Endodermal cell (in vitro differentiated cells): ENCODE results near the gene CRB2. TPM values are rescaled to one million over a fixed set of nuclear protein-coding genes. Genes with fewer than 3 reads are reported as not detected.

Source experiments
- DNase-seq: peaks from one replicate; pipeline ENCODE4 v3.0.0-alpha.2; 2017
- H3K27ac ChIP-seq: 2 replicates; pipeline ENCODE4 v1.5.1; 2013; ENCODE audit warnings: mild to moderate bottlenecking, low read depth, low read length, moderate library complexity
- H3K27me3 ChIP-seq: 2 replicates; pipeline ENCODE4 v1.6.1; 2013; ENCODE audit warnings: mild to moderate bottlenecking, low read length, moderate library complexity; ENCODE audit not compliant: insufficient read depth, control insufficient read depth, poor library complexity, severe bottlenecking
- H3K36me3 ChIP-seq: 2 replicates; pipeline ENCODE4 v1.7.0; 2013; ENCODE audit warnings: mild to moderate bottlenecking, low read length, moderate library complexity; ENCODE audit not compliant: control insufficient read depth, insufficient read depth
- H3K4me1 ChIP-seq: one replicate; pipeline ENCODE4 v1.7.0; 2013; ENCODE audit warnings: low read length; ENCODE audit not compliant: control insufficient read depth, insufficient read depth
- H3K4me3 ChIP-seq: 2 replicates; pipeline ENCODE4 v1.5.1; 2013; ENCODE audit warnings: mild to moderate bottlenecking, low read length, moderate library complexity
- H3K9ac ChIP-seq: 2 replicates; pipeline ENCODE4 v1.6.1; 2013; ENCODE audit warnings: mild to moderate bottlenecking, low read length, moderate library complexity; ENCODE audit not compliant: poor library complexity, severe bottlenecking; ENCODE audit errors: extremely low read depth
- H3K9me3 ChIP-seq: 2 replicates; pipeline ENCODE4 v1.6.1; 2013; ENCODE audit warnings: mild to moderate bottlenecking, low read length, moderate library complexity; ENCODE audit not compliant: control insufficient read depth
- H3K27ac Mint-ChIP-seq: 2 replicates; pipeline ENCODE4 v1.8.0; 2020; ENCODE audit warnings: mixed read lengths
- H3K27me3 Mint-ChIP-seq: 2 replicates; pipeline ENCODE4 v1.8.0; 2021; ENCODE audit warnings: mild to moderate bottlenecking, mixed read lengths; ENCODE audit not compliant: insufficient read depth
- H3K36me3 Mint-ChIP-seq: 2 replicates; pipeline ENCODE4 v1.8.0; 2020; ENCODE audit warnings: low read depth, mixed read lengths
- H3K4me1 Mint-ChIP-seq: 2 replicates; pipeline ENCODE4 v1.8.0; 2020; ENCODE audit warnings: mixed read lengths
- H3K4me3 Mint-ChIP-seq: 2 replicates; pipeline ENCODE4 v1.8.0; 2020; ENCODE audit warnings: mild to moderate bottlenecking, moderate library complexity, mixed read lengths
- H3K9me3 Mint-ChIP-seq: 2 replicates; pipeline ENCODE4 v1.8.0; 2020; ENCODE audit warnings: mild to moderate bottlenecking, mixed read lengths
- WGBS, 2 experiments: methylation state at CpG; one replicate each; pipeline versions ENCODE4 v1.1.5 to v1.1.7; 2013; ENCODE audit warnings: missing lambda C conversion rate in 2 of 2, mixed read lengths in 1 of 2; ENCODE audit not compliant: insufficient coverage in 1 of 2, insufficient read length in 1 of 2; 5-methylcytosine and 5-hydroxymethylcytosine counted together
- total RNA-seq, 2 donors: library from RNA; stranded (reverse); fragmentation: NEBNext Ultra II Directional in 1 of 2; extraction: Animal tissue kit (Norgen Biotek cat#: 25700) in 1 of 2; gene quantifications; 2 replicates in 1 of 2; 3 replicates in 1 of 2; pipeline ENCODE4 v1.2.1, GENCODE V29; 2021
- TF ChIP-seq, protein P1 (sequence below): fragments of 200-600 bp; sonication (generic); conservative IDR thresholded peaks from 2 replicates; pipeline ENCODE4 v1.5.0; 2021; ENCODE audit warnings: antibody characterized with exemption, mild to moderate bottlenecking

Gene CRB2
- total RNA-seq, 2 donors from 2014 or later = 0.75 to 2.0 TPM

DNA sequence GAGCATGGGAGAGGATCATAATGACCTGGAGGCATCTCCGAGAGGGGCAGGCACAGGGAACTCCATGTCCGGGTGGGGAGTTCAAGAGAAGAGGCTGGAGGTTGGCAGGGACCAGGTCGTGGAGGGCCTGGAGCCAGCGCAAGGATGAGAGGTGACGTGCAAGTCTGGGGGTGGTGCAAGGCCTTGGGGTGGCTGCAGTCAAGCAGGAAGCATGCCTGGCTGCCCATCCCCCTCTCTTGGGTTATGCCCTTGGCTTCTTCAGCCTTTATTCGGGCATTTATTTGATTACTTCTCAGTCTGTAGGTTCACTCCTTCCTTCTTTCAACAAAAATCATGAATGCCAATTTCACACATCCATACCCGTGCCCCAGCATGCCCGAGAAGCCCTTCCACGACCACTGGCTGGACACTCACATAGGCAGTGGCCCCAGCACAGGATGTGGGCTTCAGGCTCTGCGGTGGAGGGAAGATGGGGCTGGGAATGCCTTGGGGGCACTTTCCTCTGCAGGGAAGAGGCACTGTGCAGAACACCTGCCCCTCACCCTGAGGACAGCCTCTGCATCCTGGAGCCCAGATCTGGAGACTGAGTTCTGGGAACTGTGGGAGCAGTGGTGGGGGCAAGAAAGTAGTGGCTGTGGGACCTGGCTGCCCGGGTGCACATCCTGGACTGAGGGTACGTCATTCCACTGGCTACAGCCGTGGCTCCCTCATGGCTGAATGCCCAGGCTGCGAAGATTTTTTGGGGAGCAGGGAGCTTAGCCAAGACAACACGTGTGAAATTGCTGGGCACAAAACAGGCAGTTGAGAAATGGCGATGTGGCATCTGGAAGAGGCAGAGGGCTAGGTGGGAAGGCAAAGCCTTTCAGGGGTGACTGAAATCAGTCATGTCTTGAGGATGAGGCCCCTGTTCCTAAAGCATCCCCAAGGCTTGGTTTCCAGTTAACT is 38.6 kb downstream of the CRB2 start:
- Histone ChIP-seq H3K4me3 (no peak overlapping the region), H3K27ac (no peak overlapping the region), H3K36me3 (no peaks in the 10 kb centered on the region), H3K27me3 (no peaks in the 10 kb centered on the region), H3K4me1 (no peaks in the 10 kb centered on the region), H3K9ac (no peak overlapping the region), H3K9me3 (peaks cover 7% of the 10 kb centered on the region)
- Mint-ChIP-seq H3K36me3 (peaks cover 4% of the 10 kb centered on the region), H3K4me1 (peaks cover 10% of the 10 kb centered on the region), H3K27me3 (no peaks in the 10 kb centered on the region), H3K9me3 (peaks cover 4% of the 10 kb centered on the region), H3K4me3 (no peak overlapping the region), H3K27ac (no peak overlapping the region)
- 86 to 92% methylated on average over 11 to 16 of the region's 16 CpGs for WGBS, 2 experiments
- DNase-seq = peak; percentile 40
- TF ChIP-seq, protein P1, sequence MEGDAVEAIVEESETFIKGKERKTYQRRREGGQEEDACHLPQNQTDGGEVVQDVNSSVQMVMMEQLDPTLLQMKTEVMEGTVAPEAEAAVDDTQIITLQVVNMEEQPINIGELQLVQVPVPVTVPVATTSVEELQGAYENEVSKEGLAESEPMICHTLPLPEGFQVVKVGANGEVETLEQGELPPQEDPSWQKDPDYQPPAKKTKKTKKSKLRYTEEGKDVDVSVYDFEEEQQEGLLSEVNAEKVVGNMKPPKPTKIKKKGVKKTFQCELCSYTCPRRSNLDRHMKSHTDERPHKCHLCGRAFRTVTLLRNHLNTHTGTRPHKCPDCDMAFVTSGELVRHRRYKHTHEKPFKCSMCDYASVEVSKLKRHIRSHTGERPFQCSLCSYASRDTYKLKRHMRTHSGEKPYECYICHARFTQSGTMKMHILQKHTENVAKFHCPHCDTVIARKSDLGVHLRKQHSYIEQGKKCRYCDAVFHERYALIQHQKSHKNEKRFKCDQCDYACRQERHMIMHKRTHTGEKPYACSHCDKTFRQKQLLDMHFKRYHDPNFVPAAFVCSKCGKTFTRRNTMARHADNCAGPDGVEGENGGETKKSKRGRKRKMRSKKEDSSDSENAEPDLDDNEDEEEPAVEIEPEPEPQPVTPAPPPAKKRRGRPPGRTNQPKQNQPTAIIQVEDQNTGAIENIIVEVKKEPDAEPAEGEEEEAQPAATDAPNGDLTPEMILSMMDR = no peak

DNA sequence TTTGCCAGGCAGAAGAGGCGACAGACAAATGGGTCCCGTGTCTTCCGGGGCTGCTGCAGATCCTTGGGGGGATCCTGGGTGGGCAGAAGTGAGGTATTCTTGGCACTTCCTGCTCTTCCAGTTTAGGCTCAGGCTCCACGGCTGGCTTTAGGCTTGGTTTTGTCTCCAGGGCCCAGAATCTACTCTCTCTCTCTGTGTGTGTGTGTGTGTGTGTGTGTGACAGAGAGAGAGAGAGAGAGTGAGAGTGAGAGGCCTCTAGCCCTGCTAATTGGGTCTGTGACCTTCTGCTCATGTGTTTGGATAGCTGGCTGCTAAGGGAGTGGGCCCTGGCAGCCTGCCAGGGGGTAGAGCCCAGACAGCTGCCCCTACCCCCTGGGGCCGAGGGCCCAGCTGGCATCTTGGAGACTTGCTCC is 39.3 kb downstream of the CRB2 start:
- no peaks in the 10 kb centered on the region for H3K27me3 Mint-ChIP-seq
- Histone ChIP-seq H3K4me1 (no peaks in the 10 kb centered on the region), H3K4me3 (no peak overlapping the region), H3K27ac (no peak overlapping the region), H3K9ac (no peak overlapping the region), H3K27me3 (no peaks in the 10 kb centered on the region), H3K9me3 (peaks cover 7% of the 10 kb centered on the region), H3K36me3 (no peaks in the 10 kb centered on the region)
- TF ChIP-seq, protein P1 = no peak
- WGBS, 2 experiments = 88 to 92% methylated on average over 4 to 5 of the region's 5 CpGs
- peak; percentile 71 for DNase-seq
- peaks cover 3% of the 10 kb centered on the region for H3K4me1 Mint-ChIP-seq
- H3K9me3 Mint-ChIP-seq = peaks cover 4% of the 10 kb centered on the region
- no peak overlapping the region for H3K27ac Mint-ChIP-seq
- H3K4me3 Mint-ChIP-seq = no peak overlapping the region
- peaks cover 8% of the 10 kb centered on the region for H3K36me3 Mint-ChIP-seq

DNA sequence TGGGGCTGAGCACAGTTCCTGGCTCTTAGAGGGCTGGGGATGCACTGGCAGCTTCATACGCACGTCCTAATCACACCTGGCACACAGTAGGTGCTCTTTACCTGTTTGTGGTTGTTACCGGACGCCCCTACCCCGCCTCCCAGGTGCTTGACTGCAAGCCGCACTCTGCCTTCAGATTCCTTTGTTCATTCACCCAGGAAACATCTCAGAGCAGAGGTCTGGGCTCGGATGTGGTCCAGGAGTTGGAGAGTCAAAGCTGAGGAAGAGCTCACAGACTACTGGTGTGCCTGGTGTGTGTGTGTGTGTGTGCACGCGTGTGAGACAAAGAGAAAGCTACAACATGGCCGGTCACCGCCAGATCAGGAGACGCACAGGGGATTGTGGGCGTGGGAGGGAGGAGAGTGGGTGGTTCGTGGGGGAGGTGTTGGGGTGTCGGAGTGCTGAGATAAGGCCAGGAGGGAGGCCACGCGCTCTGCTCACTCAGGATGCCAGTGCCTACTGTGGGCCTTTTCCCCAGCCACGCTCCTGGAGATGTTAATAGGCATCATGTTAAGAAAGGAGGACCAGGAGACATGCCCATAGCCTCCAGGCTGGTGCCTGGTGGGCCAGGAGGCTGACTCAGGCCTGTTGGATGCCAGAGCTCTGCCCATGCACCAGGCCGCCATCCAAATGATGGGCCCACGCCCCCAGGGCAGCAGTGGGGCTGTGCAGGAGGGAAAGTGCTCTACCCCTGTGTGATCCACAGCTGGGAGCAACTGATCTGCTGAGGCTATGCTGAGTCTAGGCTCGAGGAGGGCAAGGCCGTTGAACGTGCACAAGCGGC is 39.9 kb downstream of the CRB2 start:
- H3K27ac ChIP-seq = no peak overlapping the region
- Mint-ChIP-seq H3K4me1 (no peaks in the 10 kb centered on the region), H3K27ac (no peak overlapping the region), H3K9me3 (peaks cover 4% of the 10 kb centered on the region), H3K4me3 (no peak overlapping the region), H3K27me3 (no peaks in the 10 kb centered on the region), H3K36me3 (peaks cover 8% of the 10 kb centered on the region)
- no peaks in the 10 kb centered on the region for H3K36me3 ChIP-seq
- no peaks in the 10 kb centered on the region for H3K27me3 ChIP-seq
- no peak overlapping the region for H3K4me3 ChIP-seq
- no peaks in the 10 kb centered on the region for H3K4me1 ChIP-seq
- peaks cover 7% of the 10 kb centered on the region for H3K9me3 ChIP-seq
- DNase-seq = no peak
- TF ChIP-seq, protein P1 = no peak
- 94 to 96% methylated on average over 18 to 24 of the region's 24 CpGs for WGBS, 2 experiments
- no peak overlapping the region for H3K9ac ChIP-seq
